Endothelial cell of umbilical vein (primary cell): ENCODE measurements around the gene VSTM4. TPM values are rescaled to one million over a fixed set of nuclear protein-coding genes. Genes with fewer than 3 reads are reported as not detected.

Experiments
- BruUV-seq: library from RNA; stranded (reverse); fragments of 400-500 nt; replicated peaks from 2 replicates; lab custom pipeline; 2021; lab: Mats Ljungman, UMichigan
- CTCF ChIA-PET: fragments of 300-600, 350-600 bp; sonication (Branson Sonifier 250); formaldehyde crosslinking; loops from one replicate; lab custom pipeline; 2021; ENCODE audit warnings: antibody characterized with exemption, inconsistent platforms; lab: Charles Lee
- POLR2A ChIA-PET: fragments of 300-600, 350-600 bp; sonication (Branson Sonifier 250); formaldehyde crosslinking; loops from one replicate; lab custom pipeline; 2021; ENCODE audit warnings: antibody characterized with exemption, inconsistent platforms; lab: Charles Lee
- DNase-seq: peaks from one replicate; pipeline ENCODE4 v3.0.0-alpha.2; 2011; ENCODE audit warnings: low read depth, low spot score
- FAIRE-seq: peaks from 2 replicates; lab custom pipeline; 2011; peaks lifted over from hg19 to GRCh38; lab: Jason Lieb, UNC
- H2AFZ ChIP-seq: 2 replicates; pipeline ENCODE4 v1.6.0; 2012; ENCODE audit warnings: low read depth, low read length, control low read depth, inconsistent platforms
- H3K27ac ChIP-seq: 2 replicates; pipeline ENCODE4 v1.5.1; 2011; ENCODE audit warnings: low read depth, mild to moderate bottlenecking, control low read depth, low read length, moderate library complexity; ENCODE audit not compliant: insufficient read depth
- H3K27me3 ChIP-seq, 2 experiments: 2 replicates each; pipeline versions ENCODE4 v1.6.0 to v1.6.1; 2011; ENCODE audit warnings: low read length in 2 of 2, mixed read lengths in 1 of 2; ENCODE audit not compliant: control insufficient read depth in 2 of 2, insufficient read depth in 2 of 2
- H3K36me3 ChIP-seq, 2 experiments: 2 replicates in 1 of 2; 3 replicates in 1 of 2; pipeline ENCODE4 v1.5.1; 2011; ENCODE audit warnings: low read length in 2 of 2, mild to moderate bottlenecking in 1 of 2, moderate library complexity in 1 of 2; ENCODE audit not compliant: control insufficient read depth in 2 of 2, insufficient read depth in 2 of 2; ENCODE audit errors: extremely low read depth in 1 of 2
- H3K4me1 ChIP-seq: 3 replicates; pipeline ENCODE4 v1.5.1; 2011; ENCODE audit warnings: mild to moderate bottlenecking, low read length; ENCODE audit not compliant: control insufficient read depth, insufficient read depth; ENCODE audit errors: extremely low read depth
- H3K4me2 ChIP-seq: 2 replicates; pipeline ENCODE4 v1.6.1; 2011; ENCODE audit warnings: low read length, control low read depth, mixed read lengths; ENCODE audit not compliant: insufficient read depth
- H3K4me3 ChIP-seq, 3 experiments: fragments of 200-600 bp in 1 of 3; sonication (generic), shearing (Covaris generic) in 1 of 3; replicated peaks in 1 of 3; 2 replicates each; pipeline ENCODE4 v1.5.1; 2011 to 2016; ENCODE audit warnings: control low read depth in 3 of 3, low read length in 3 of 3, mild to moderate bottlenecking in 2 of 3, inconsistent platforms in 1 of 3, low read depth in 1 of 3, moderate library complexity in 1 of 3; ENCODE audit not compliant: insufficient read depth in 1 of 3
- H3K79me2 ChIP-seq: 2 replicates; pipeline ENCODE4 v1.6.0; 2012; ENCODE audit warnings: low read length, inconsistent platforms; ENCODE audit not compliant: control insufficient read depth, insufficient read depth
- H3K9ac ChIP-seq: replicated peaks from 2 replicates; pipeline ENCODE3; 2011; ENCODE audit warnings: low read length, control low read depth; ENCODE audit not compliant: insufficient read depth; ENCODE audit errors: extremely low read depth
- H3K9me1 ChIP-seq: replicated peaks from 3 replicates; pipeline ENCODE4 v1.6.0; 2011; ENCODE audit warnings: mild to moderate bottlenecking, low read length; ENCODE audit not compliant: control insufficient read depth, insufficient read depth; ENCODE audit errors: extremely low read depth
- H3K9me3 ChIP-seq: replicated peaks from 2 replicates; pipeline ENCODE4 v1.5.1; 2012; ENCODE audit warnings: low read length, inconsistent platforms; ENCODE audit not compliant: control insufficient read depth, insufficient read depth
- H4K20me1 ChIP-seq: replicated peaks from 2 replicates; pipeline ENCODE3; 2011; ENCODE audit warnings: mild to moderate bottlenecking, low read length; ENCODE audit not compliant: control insufficient read depth, insufficient read depth; ENCODE audit errors: extremely low read depth
- EZH2 ChIP-seq: IDR thresholded peaks from 2 replicates; pipeline ENCODE4 v1.6.1; 2012; ENCODE audit warnings: borderline replicate concordance, low read depth, mild to moderate bottlenecking, moderate library complexity, low read length, inconsistent platforms; ENCODE audit not compliant: severe bottlenecking
- FOS ChIP-seq: IDR thresholded peaks from 2 replicates; pipeline ENCODE4 v1.6.1; 2011; ENCODE audit warnings: mild to moderate bottlenecking, low read length, moderate library complexity, borderline replicate concordance; ENCODE audit not compliant: insufficient read depth
- GATA2 ChIP-seq: IDR thresholded peaks from 2 replicates; pipeline ENCODE4 v1.7.0; 2011; ENCODE audit warnings: low read depth, mild to moderate bottlenecking, moderate library complexity, mixed read lengths, low read length; ENCODE audit not compliant: insufficient read length, insufficient read depth
- JUN ChIP-seq: IDR thresholded peaks from 2 replicates; pipeline ENCODE4 v1.6.1; 2011; ENCODE audit warnings: borderline replicate concordance, low read depth; ENCODE audit not compliant: insufficient read length, insufficient read depth
- MYC ChIP-seq: IDR thresholded peaks from one replicate; pipeline ENCODE4 v1.6.1; 2011; ENCODE audit warnings: mild to moderate bottlenecking, low read depth, low read length
- POLR2A ChIP-seq: IDR thresholded peaks from 2 replicates; pipeline ENCODE4 v1.6.1; 2012; ENCODE audit warnings: low read depth, mild to moderate bottlenecking, control low read depth, low read length
- POLR2AphosphoS5 ChIP-seq: IDR thresholded peaks from 2 replicates; pipeline ENCODE4 v1.6.1; 2012; ENCODE audit warnings: low read depth, mild to moderate bottlenecking, control low read depth, low read length, moderate library complexity; ENCODE audit not compliant: insufficient read depth
- dilution Hi-C: fragments of 300-500 bp; cut with MboI; formaldehyde crosslinking; loops from one replicate; pipeline ENCODE4 v1.15.0; 2019; ENCODE audit warnings: low sequenced_read_pairs; ENCODE audit not compliant: extremely low pct_ligation_motif_present
- intact Hi-C: fragments of 100-400 bp; cut with micrococcal nuclease; formaldehyde crosslinking; loops from one replicate; pipeline ENCODE4 v1.10.0; 2022
- polyA plus RNA-seq, 4 experiments: library from polyadenylated mRNA; depleted of rRNA in 3 of 4; stranded (reverse) in 3 of 4; unstranded in 1 of 4; fragments of >200 nt; gene quantifications; 2 replicates each; pipeline versions ENCODE4 v1.2.1 to v1.2.3, GENCODE V29; 2011 to 2012; ENCODE audit warnings: missing spikeins in 1 of 4
- total RNA-seq: library from RNA; stranded (reverse); gene quantifications from 2 replicates; pipeline ENCODE4 v1.2.3, GENCODE V29; 2021
- TF ChIP-seq, protein P1 (sequence below): IDR thresholded peaks from 2 replicates; pipeline ENCODE4 v1.6.1; 2011; ENCODE audit not compliant: insufficient read depth, insufficient read length
- TF ChIP-seq, protein P2 (sequence below), 2 donors: IDR thresholded peaks; 1 replicate in 1 of 2; 2 replicates in 1 of 2; pipeline ENCODE4 v1.5.1; 2011; ENCODE audit warnings: low read length in 2 of 2, mild to moderate bottlenecking in 2 of 2, moderate library complexity in 2 of 2, control low read depth in 1 of 2, inconsistent platforms in 1 of 2, low read depth in 1 of 2; ENCODE audit not compliant: insufficient read depth in 1 of 2; ENCODE audit errors: extremely low read depth in 1 of 2

VSTM4 gene
- total and polyA plus RNA-seq, 2 donors (not counting 3 experiments of a cell fraction or from before 2014, with no cell fraction given), result 0.07 TPM

DNA sequence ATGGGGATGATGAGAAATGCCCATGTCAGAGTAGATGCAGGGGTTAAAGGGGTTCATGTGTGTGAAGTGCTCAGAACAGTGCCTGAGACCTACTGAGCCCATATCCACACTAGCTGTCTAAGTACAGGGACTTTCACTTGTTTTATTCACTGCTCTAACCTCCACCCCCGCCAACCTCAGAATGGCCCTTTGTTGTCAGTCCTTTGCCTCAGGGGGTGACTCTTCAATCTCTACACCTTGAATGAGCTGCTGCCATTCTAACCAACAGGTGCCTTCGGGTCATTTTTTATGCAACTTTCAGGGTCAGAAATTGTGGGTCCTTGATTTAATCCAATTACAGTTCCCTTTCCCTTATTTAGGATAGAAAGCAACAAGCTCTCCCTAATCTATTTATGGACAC, 26.2 kb downstream of the VSTM4 start:
- H3K27me3 ChIP-seq, result peaks cover 0 to 2% of the 10 kb centered on the region in 2 experiments
- POLR2A ChIA-PET, result no interaction called here
- H3K9me1 ChIP-seq, result no peaks in the 10 kb centered on the region
- no peak for TF ChIP-seq JUN
- TF ChIP-seq, protein P1, sequence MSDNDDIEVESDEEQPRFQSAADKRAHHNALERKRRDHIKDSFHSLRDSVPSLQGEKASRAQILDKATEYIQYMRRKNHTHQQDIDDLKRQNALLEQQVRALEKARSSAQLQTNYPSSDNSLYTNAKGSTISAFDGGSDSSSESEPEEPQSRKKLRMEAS, result no peak
- no peak for TF ChIP-seq POLR2A
- TF ChIP-seq GATA2, result no peak
- no peak for TF ChIP-seq POLR2AphosphoS5
- TF ChIP-seq FOS, result no peak
- TF ChIP-seq MYC, result no peak
- no peak for TF ChIP-seq EZH2
- TF ChIP-seq, protein P2, sequence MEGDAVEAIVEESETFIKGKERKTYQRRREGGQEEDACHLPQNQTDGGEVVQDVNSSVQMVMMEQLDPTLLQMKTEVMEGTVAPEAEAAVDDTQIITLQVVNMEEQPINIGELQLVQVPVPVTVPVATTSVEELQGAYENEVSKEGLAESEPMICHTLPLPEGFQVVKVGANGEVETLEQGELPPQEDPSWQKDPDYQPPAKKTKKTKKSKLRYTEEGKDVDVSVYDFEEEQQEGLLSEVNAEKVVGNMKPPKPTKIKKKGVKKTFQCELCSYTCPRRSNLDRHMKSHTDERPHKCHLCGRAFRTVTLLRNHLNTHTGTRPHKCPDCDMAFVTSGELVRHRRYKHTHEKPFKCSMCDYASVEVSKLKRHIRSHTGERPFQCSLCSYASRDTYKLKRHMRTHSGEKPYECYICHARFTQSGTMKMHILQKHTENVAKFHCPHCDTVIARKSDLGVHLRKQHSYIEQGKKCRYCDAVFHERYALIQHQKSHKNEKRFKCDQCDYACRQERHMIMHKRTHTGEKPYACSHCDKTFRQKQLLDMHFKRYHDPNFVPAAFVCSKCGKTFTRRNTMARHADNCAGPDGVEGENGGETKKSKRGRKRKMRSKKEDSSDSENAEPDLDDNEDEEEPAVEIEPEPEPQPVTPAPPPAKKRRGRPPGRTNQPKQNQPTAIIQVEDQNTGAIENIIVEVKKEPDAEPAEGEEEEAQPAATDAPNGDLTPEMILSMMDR (IDR thresholded peaks at IDR 0.05; ENCODE audit: extremely low read depth in 1 of 2, insufficient read depth in 1 of 2, low read depth in 1 of 2, low read length in 2 of 2), result no peak
- no peak overlapping the region for H3K4me3 ChIP-seq
- H3K27ac ChIP-seq, result no peak overlapping the region
- no peaks in the 10 kb centered on the region for H3K36me3 ChIP-seq
- no peak overlapping the region for H2AFZ ChIP-seq
- intact Hi-C loops (no loop called here), dilution Hi-C loops (no loop called here)
- no peaks in the 10 kb centered on the region for H3K9me3 ChIP-seq
- no peaks in the 10 kb centered on the region for H3K79me2 ChIP-seq
- CTCF ChIA-PET, result interaction anchor here (1.0 kb wide), 1 partner anchor 431 kb away, joined by 3 read pairs; no protein-coding TSS in a partner anchor
- no peak overlapping the region for H3K4me2 ChIP-seq
- DNase-seq (no peak), FAIRE-seq (no peak)
- no peaks in the 10 kb centered on the region for H4K20me1 ChIP-seq
- H3K4me1 ChIP-seq, result no peaks in the 10 kb centered on the region
- no TSS peak for BruUV-seq
- H3K9ac ChIP-seq, result no peak overlapping the region
